Measurements from ENCODE around the gene KAT6B.
A peak's percentile ranks its signal among the peaks of the same experiment; 100 is the strongest.
"Not testable (repeated sequence)": the region's sequence is repeated elsewhere in the genome, so short reads cannot be mapped to it uniquely, and the experiment has no call there.

KAT6B gene

DNA sequence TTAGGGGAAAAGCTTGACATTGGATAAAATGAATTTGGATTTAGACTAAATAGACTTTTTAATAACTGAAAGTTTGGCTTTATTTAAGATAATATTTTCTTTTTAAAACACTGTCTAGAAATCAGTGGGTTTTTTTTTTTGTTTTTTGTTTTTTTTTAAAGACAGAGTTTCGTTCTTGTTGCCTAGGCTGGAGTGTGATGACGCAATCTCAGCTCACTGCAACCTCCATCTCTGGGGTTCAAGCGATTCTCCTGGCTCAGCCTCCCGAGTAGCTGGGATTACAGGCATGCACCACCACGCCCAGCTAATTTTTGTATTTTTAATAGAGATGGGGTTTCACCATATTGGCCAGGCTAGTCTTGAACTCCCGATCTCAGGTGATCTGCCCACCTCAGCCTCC lies 66.9 kb downstream of the KAT6B start:
- DNase-seq, result not testable (repeated sequence)

DNA sequence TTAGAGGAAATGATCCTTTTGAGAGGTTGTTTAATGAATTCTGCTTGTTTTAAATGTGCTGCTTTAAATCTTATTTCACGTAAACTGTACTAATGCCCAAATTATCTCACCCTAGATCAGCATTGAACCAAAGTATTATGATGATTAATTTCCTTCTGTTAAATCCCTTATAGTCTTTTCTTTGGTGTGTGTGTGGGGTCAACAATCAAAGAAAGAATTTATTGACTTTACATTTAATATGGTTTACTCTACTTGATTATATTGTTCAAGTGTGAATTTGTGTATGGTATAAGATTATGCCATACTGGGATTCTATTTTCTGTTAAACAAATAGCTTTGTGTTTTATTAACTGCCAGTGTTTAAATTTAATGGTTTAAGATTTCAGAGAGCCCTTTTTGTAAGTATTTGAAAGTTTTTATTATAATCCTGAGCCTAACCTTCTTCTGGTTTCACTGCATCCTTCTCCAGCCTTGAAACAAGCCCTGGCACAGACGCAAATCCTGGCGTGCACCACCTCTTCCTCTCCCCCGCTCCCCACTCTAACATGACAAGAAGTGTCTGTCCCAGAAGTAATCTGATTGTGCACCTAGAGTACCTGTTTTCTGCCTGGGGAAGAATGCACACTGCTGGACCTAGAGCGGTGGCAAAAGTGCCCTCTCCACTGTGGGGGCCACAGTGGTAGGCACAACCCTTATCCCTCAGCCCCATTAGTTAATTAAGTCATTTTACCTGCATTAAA lies 70.6 kb downstream of the KAT6B start:
- DNase-seq, result peak; percentile 0

GRCh38 chr10:74898201-74898976 lies 72.0 kb downstream of the KAT6B start:
- DNase-seq, result no peak

- DNase-seq, result no peak
Observed at GRCh38 chr10:74900297-74900696, 73.9 kb downstream of the KAT6B start.

DNA sequence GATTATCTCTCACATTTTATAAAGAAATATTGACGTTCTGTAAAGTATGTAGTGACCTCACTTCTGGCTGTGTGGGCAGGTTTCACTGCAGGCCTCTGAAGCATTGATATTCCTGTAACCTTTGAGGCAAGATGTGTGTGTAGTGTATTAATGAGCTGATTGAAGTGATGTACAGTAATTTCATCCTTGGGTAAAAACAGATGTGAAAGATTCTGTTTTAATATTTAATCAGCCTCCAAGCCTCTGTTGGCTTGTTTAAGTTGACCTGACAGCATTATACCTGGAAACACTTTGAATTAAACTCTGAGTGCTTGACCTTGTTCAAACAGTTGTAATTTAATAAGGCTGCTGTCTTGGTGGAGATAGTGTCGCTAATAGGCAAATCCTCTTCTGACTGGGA lies 74.9 kb downstream of the KAT6B start:
- no peak for DNase-seq

DNA sequence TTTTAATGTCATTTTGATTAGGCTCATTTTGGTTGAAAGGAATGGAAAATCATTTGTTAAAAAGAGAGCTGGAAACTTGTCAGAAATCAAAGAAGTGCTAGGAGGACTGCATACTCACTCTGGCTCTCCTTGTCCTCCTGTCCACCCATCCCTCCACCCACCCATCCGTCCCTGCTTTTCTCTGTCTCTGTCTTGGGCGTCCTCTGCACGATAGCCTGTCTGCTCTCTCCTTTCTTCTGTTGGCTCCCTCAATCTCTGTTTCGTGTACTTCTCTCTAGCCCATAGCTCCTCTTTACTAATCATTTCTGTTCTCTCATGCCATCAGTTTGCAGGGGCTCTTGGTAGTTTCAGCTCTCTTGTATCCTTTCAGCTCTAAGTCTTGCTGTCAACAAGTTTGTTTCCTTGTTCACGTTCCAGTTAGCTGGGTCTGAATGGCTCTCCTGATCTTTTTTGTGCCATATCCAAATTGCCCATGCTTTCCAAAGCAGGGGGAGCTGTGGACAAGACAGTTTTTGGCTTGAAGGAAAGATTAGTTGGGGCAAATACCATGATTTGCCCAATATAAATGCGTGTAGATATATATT lies 75.6 kb downstream of the KAT6B start:
- DNase-seq, result no peak

- DNase-seq, result no peak
Observed at GRCh38 chr10:74903491-74903890, 77.1 kb downstream of the KAT6B start.

DNA sequence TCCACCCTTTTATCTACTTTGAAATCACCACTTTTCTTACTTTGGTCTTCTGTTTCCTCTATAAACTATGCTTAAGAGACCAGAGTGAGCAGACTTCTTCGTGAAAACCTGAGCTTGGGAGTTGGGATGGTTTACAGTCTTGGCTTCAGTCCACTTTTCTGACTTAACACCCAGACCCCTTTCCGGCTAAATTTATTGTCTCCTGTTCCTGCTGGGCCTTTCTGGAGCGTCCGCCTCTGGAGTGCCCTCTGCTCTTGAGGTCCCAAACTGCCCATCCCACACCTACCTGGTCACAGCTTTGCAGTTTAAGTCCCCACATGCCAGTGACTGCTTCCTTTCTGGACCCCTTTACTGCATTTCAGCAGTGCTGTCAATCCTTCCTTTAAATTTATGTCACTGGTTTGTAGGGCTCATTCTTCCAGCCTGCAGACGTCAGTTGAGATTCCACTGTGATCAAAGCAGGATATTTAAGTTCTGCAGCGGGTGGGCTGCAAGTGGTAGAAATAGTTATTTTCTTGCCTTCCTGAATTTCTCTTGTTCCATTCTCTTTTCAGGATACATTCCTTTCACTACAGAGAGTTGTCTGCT lies 80.3 kb downstream of the KAT6B start:
- DNase-seq, result no peak

DNA sequence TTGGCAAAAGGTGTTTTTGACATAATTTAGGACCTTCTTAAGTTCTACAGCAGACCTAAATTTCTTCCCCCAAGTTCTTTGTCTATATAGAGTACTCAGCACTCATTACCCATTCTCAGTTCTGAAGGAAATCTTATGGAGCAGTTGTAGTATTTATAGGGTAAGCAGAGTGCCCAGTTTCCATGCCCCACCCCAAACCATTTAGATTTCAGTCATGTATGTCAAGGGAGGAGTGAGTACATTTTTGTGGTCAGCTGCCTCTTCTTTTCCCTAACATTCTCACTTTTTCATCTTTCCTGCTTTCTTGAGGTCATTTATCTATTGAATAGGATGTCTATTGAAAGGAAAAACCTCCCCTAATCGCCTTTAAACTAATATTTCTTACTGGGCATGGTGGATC lies 83.3 kb downstream of the KAT6B start:
- DNase-seq, result no peak

- no peak for DNase-seq
Observed at GRCh38 chr10:74910241-74910975, 84.0 kb downstream of the KAT6B start.

- DNase-seq, result no peak
Observed at GRCh38 chr10:74910976-74911350, 84.6 kb downstream of the KAT6B start.

DNA sequence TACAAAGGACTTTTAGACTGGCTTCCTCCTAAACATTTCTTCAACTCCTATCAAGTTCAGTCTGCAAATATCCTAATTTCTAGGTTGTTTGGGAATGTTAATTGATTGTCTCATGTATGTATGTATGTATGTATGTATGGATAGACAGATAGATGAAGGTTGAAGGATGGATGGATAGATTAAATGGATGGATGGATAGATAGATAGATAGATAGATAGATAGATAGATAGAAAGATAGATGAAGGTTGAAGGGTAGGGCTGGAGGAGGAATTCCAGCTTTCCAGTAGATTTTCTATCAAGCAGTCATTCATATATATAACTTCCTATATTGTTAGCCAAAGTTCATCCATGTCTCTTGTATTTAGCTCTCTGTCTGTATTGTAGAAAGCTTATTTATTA lies 85.8 kb downstream of the KAT6B start:
- DNase-seq, result no peak

GRCh38 chr10:74912682-74913081 lies 86.3 kb downstream of the KAT6B start:
- no peak for DNase-seq

DNA sequence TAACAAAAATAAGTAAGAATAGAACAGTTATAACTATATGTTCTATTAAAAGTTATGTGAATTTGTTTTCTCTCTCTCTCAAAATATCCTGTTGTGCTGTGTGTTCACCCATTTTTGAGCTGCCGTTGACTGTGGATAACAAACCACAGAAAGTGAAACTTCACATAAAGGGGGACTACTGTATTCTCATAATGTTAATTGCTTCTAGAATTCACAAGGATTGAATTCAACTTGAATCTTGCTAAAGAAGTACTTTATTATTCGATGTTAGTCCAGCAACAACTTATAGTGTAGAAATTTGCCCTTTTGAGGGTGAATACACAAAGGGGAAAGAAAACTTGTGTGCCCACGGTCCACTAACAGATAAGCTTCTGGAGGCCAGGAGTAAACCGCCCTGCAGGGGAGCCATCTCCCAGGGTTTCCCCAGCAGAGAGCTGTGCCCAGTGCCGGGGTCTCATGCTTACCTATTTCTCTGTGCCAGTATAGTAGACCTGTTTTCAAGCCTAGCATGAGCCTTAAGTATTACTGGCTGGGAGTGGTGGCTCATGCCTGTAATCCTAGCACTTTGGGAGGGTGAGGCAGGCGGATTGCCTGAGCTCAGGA lies 87.1 kb downstream of the KAT6B start:
- no peak for DNase-seq

DNA sequence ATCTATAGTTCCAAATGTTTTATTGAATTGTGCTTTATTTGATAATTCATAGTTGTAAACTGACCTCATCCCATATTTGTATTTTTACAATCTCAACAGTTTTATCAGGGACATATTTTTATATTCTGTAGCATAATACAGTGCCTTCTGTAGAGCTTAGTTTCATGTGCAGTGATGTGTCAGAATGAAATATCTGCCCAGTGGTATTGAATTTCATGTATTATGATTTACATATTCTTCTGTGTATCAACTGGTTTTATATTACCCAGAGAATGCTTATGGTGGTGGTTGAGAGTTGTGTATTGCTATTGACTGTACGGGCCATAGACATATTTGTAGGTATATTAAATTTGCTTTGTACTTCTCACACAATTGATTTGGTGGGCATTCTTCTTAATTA lies 89.9 kb downstream of the KAT6B start:
- no peak for DNase-seq

- no peak for DNase-seq
Observed at GRCh38 chr10:74917481-74918077, 91.2 kb downstream of the KAT6B start.

DNA sequence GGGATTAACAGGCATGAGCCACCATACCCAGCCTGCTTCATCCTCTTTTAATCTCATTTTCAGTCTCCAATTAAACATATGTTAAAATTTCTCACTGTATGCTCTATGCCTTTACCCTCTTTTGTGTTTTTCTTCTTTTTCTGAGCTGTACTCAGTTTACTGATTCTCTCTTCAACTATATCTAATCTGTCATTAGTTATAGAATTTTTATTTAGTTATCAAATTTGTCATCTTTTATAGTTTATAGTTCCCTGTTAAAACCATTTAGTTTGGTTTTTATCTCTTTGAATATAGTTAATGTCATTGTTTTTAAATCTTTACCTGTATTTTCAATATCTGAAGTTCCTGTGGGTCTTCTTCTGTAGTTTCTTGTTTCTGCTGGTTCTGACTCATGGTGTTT lies 93.3 kb downstream of the KAT6B start:
- no peak for DNase-seq

DNA sequence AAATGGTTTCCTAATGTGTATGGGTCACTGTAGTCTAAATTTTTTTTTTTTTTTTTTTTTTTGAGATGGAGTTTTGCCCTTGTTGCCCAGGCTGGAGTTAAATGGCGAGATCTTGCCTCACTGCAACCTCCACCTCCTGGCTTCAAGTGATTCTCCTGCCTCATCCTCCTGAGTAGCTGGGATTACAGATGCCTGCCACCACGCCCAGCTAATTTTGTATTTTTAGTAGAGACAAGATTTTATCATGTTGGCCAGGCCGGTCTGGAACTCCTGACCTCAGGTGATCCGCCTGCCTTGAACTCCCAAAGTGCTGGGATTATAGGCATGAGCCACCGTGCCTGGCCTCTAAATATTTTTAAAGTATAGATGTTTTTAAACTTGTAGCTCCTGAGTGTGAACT lies 94.7 kb downstream of the KAT6B start:
- DNase-seq, result not testable (repeated sequence)

DNA sequence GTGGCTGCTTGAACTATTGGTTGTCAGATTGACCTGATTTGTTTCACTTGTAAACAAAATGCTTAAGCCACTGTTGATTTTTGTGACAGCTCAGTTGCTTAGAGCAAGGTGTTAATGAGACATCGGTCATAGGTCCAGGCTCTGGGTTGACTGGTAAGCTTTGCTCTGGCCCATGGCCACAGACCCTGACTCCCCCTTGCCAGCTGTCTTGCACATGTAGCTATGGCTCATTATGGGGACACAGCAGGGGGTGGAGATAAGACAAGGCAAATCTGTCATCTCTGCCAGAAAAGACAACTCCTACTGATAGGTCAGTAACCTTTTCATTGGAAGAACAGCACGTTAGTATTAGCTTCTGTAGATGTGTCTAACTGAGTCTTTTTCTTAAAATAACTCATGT lies 95.3 kb downstream of the KAT6B start:
- DNase-seq, result peak; percentile 28

DNA sequence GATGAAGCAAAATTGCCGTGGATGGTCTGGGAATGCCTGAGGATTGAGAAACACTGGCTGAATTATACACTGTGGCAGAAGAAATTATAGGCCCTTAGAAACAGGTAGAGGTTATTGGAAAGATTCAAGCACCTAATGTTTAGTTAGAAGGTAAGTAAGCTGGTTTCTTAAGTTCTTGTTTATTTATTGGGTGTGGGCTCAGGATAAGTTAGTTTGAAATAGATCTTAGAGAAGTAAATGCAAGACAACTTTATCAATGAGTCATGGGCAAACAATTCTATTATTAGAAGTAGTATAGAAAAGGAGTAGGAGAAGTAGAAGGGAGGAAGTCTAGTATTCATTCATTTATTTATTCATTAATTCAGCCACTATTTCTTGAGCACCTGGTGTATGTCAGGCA lies 96.5 kb downstream of the KAT6B start:
- no peak for DNase-seq

DNA sequence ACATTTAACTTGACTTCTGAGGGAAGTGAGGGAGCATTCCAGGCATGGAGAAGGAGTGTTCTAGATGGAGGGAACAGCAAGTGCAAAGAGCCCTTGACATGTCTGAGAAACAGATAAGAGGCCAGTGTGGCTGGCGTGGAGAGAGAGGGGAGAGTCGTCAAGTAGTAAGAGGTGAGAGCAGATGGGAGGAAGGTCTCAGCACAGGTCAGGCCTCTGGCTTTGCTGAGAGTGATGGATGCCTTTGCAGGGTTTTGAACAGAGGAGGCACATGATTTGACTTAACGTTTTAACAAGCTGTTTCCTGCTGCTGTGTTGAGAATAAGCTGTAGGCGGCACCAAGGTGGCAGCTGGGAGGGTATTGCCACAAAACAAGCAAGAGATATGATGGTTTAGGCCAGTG lies 97.2 kb downstream of the KAT6B start:
- DNase-seq, result no peak

DNA sequence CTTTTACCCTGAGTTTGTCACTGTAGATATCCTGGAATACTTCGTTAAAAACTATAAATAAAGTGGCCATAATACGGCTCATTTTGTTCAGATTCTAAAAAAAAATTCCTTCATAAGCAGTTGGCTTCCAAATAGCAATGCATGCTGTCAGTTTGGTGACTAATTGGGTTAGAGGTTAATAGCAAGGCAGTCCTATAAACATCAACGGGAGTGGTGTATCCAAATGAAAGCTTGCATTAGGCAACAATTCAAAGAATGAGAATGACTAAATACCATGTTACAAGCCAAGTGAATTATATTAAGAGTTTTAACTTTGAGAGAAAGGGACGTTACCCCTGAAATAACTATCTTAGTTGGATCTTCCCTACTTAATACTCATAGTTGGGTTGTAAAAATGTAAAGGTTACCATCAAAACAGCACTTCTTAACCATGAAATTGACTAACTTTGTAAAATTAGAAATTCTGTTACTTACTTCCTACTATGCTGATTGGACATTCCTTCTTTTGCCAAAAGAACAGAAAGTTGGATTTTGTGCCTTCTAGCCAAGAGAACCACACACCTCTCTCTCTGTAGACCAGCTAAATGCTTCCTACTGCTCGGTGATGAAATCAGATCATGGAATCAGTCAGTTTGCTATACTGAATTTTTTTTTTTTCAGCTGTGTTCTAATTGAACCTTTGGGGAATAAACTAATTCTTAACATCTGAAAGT lies 98.0 kb downstream of the KAT6B start:
- DNase-seq, result no peak
